Right ventricle myocardium inferior (tissue), 1 donor: ENCODE data around the gene TNNC2. TPM values are rescaled to one million over a fixed set of nuclear protein-coding genes. Genes with fewer than 3 reads are reported as not detected.
"Not testable (repeated sequence)": the region's sequence is repeated elsewhere in the genome, so short reads cannot be mapped to it uniquely, and the experiment has no call there.

Experiments
- ATAC-seq: fragments of 200-7000 bp; cut with Tn5 transposase; one replicate; pipeline ENCODE4 v1.9.1; 2020; ENCODE audit warnings: mild to moderate bottlenecking, moderate library complexity
- DNase-seq: peaks from one replicate; pipeline ENCODE4 v3.0.0; 2021; ENCODE audit errors: missing footprints
- intact Hi-C: fragments of 100-400 bp; cut with DNase I; formaldehyde crosslinking; loops from one replicate; pipeline ENCODE4 v1.11.0; 2022
- total RNA-seq: library from RNA; stranded (reverse); fragmentation: NEBNext Ultra II Directional; extraction: Animal tissue kit (Norgen Biotek cat#: 25700); gene quantifications from one replicate; pipeline ENCODE4 v1.2.1, GENCODE V29; 2021
- donor health status: DM: no; HTN: yes; CAD: no; lungs with severe emphysema.

The TNNC2 gene
- total RNA-seq, 1 donor from 2014 or later = not detected

- ATAC-seq (peak; percentile 55), DNase-seq (no peak)
- intact Hi-C loops = no loop called here
These were observed 23.8 kb upstream of the TNNC2 start for GRCh38 chr20:45850926-45851325.

- intact Hi-C loops = no loop called here
- no peak for DNase-seq
- no peak for ATAC-seq
These were observed 23.1 kb upstream of the TNNC2 start for GRCh38 chr20:45850238-45850637.

- ATAC-seq (no peak), DNase-seq (no peak)
- intact Hi-C loops = no loop called here
These were observed 22.0 kb upstream of the TNNC2 start for GRCh38 chr20:45848969-45849582.

- DNase-seq (no peak), ATAC-seq (no peak)
- intact Hi-C loops = no loop called here
These were observed 21.3 kb upstream of the TNNC2 start for GRCh38 chr20:45848421-45848820.

GRCh38 chr20:45845452-45845851 is 18.3 kb upstream of the TNNC2 start:
- no peak for ATAC-seq
- intact Hi-C loops = no loop called here
- DNase-seq = no peak

- DNase-seq (no peak), ATAC-seq (no peak)
- intact Hi-C loops = no loop called here
These were observed 16.4 kb upstream of the TNNC2 start for GRCh38 chr20:45843506-45843905.

- ATAC-seq = peak; percentile 35
- intact Hi-C loops = no loop called here
- DNase-seq = no peak
These were observed 15.2 kb upstream of the TNNC2 start for GRCh38 chr20:45842169-45842812.

- no peak for ATAC-seq
- DNase-seq = no peak
- intact Hi-C loops = no loop called here
These were observed 14.5 kb upstream of the TNNC2 start for GRCh38 chr20:45841407-45842129.

GRCh38 chr20:45840700-45841198 is 13.6 kb upstream of the TNNC2 start:
- ATAC-seq = no peak
- intact Hi-C loops = no loop called here

GRCh38 chr20:45836841-45837240 is 9.7 kb upstream of the TNNC2 start:
- ATAC-seq (no peak), DNase-seq (no peak)
- intact Hi-C loops = no loop called here

More at GRCh38 chr20:45840700-45841198, 13.6 kb upstream of the TNNC2 start:
- DNase-seq = no peak

GRCh38 chr20:45835825-45836224 is 8.7 kb upstream of the TNNC2 start:
- ATAC-seq = peak; percentile 43
- intact Hi-C loops = loop anchor here (2.0 kb wide), 2 partner anchors 45 to 99 kb away; partner anchors contain the start of genes PCIF1 and ZSWIM1
- peak; percentile 76 for DNase-seq

GRCh38 chr20:45835329-45835765 is 8.2 kb upstream of the TNNC2 start:
- intact Hi-C loops = loop anchor here (2.0 kb wide), 2 partner anchors 45 to 99 kb away; partner anchors contain the start of genes PCIF1 and ZSWIM1
- ATAC-seq = no peak
- no peak for DNase-seq

GRCh38 chr20:45834797-45835161 is 7.7 kb upstream of the TNNC2 start:
- intact Hi-C loops = loop anchor here (2.0 kb wide), 2 partner anchors 46 to 100 kb away; partner anchors contain the start of genes PCIF1 and ZSWIM1
- DNase-seq (no peak), ATAC-seq (no peak)

GRCh38 chr20:45833883-45834796 is 7.0 kb upstream of the TNNC2 start:
- peak; percentile 82 for ATAC-seq
- DNase-seq = peak; percentile 87
- intact Hi-C loops = loop anchor here (2.0 kb wide), 2 partner anchors 47 to 101 kb away; partner anchors contain the start of genes PCIF1 and ZSWIM1

GRCh38 chr20:45833030-45833882 is 6.1 kb upstream of the TNNC2 start, which contains the start of gene SNX21:
Gene SNX21 (plus strand): TSS chr20:45833799. CDS start chr20:45833920, 121 bp downstream.
- peak; percentile 92 for DNase-seq
- peak; percentile 92 for ATAC-seq
- intact Hi-C loops = no loop called here

- ATAC-seq = no peak
- no peak for DNase-seq
- intact Hi-C loops = no loop called here
These were observed 5.5 kb upstream of the TNNC2 start for GRCh38 chr20:45832619-45833018.

GRCh38 chr20:45829673-45830106 is 2.6 kb upstream of the TNNC2 start:
- not testable (repeated sequence) for DNase-seq, ATAC-seq
- intact Hi-C loops = loop anchor here (10.0 kb wide), 1 partner anchor 255 kb away; the partner anchor contains the start of gene NCOA5
